DMS153 (cell line): ENCODE results near the gene CENPT.
A peak's percentile ranks its signal among the peaks of the same experiment; 100 is the strongest.

ENCODE experiments used
- DNase-seq: peaks from one replicate; lab custom pipeline; 2025; lab: John Stamatoyannopoulos, UW

CENPT gene

GRCh38 chr16:67847064-67847861, at the start of gene CENPT:
Gene CENPT (minus strand): TSS chr16:67847693. CDS start chr16:67833859, 13,834 bp downstream.
- no peak for DNase-seq

- DNase-seq: no peak
Observed at GRCh38 chr16:67897231-67897630, 49.7 kb upstream of the CENPT start.

- no peak for DNase-seq
Observed at GRCh38 chr16:67893743-67894399, 46.4 kb upstream of the CENPT start.

GRCh38 chr16:67892899-67893742, 45.6 kb upstream of the CENPT start, which contains the start of gene PSKH1:
Gene PSKH1 (plus strand): TSS chr16:67893254. CDS start chr16:67908750, 15,496 bp downstream.
- DNase-seq: peak; percentile 90

GRCh38 chr16:67892375-67892774, 44.9 kb upstream of the CENPT start:
- no peak for DNase-seq

- no peak for DNase-seq
Observed at GRCh38 chr16:67888331-67888730, 40.8 kb upstream of the CENPT start.

GRCh38 chr16:67886387-67886786, 38.9 kb upstream of the CENPT start:
- no peak for DNase-seq

- DNase-seq: no peak
Observed at GRCh38 chr16:67885976-67886375, 38.5 kb upstream of the CENPT start.

- no peak for DNase-seq
Observed at GRCh38 chr16:67885545-67885944, 38.1 kb upstream of the CENPT start.

- DNase-seq: peak; percentile 78
Observed at GRCh38 chr16:67884684-67885083, 37.2 kb upstream of the CENPT start, which contains the start of gene NRN1L. Gene NRN1L (plus strand): TSS chr16:67884885. CDS start chr16:67884904, 19 bp downstream.

GRCh38 chr16:67883872-67884261, 36.4 kb upstream of the CENPT start:
- DNase-seq: peak; percentile 10

- no peak for DNase-seq
Observed at GRCh38 chr16:67883146-67883871, 35.8 kb upstream of the CENPT start.

GRCh38 chr16:67882374-67883145, 35.1 kb upstream of the CENPT start:
- no peak for DNase-seq

- DNase-seq: no peak
Observed at GRCh38 chr16:67881621-67882161, 34.2 kb upstream of the CENPT start.

GRCh38 chr16:67880584-67880983, 33.1 kb upstream of the CENPT start:
- DNase-seq: no peak

GRCh38 chr16:67879936-67880335, 32.4 kb upstream of the CENPT start:
- DNase-seq: no peak

- no peak for DNase-seq
Observed at GRCh38 chr16:67879462-67879861, 32.0 kb upstream of the CENPT start.

GRCh38 chr16:67878846-67879245, 31.4 kb upstream of the CENPT start:
- no peak for DNase-seq

GRCh38 chr16:67878232-67878631, 30.7 kb upstream of the CENPT start:
- no peak for DNase-seq

GRCh38 chr16:67877064-67877463, 29.6 kb upstream of the CENPT start:
- no peak for DNase-seq

GRCh38 chr16:67874372-67874771, 26.9 kb upstream of the CENPT start:
- DNase-seq: no peak
